K562 (cell line): Measurements from ENCODE around the gene DNASE1L1. TPM values are rescaled to one million over a fixed set of nuclear protein-coding genes. Genes with fewer than 3 reads are reported as not detected.

Experiments used
- ARID1B ChIP-seq: fragments of 450-650 bp; IDR thresholded peaks from 2 replicates; pipeline ENCODE4 v1.6.1; 2016; ENCODE audit warnings: antibody characterized with exemption, mild to moderate bottlenecking, inconsistent platforms
- BMI1 ChIP-seq: fragments of 150-350 bp; IDR thresholded peaks from 2 replicates; pipeline ENCODE4 v1.6.1; 2014; ENCODE audit warnings: low read length
- POLR2H ChIP-seq: IDR thresholded peaks from 2 replicates; pipeline ENCODE4 v1.6.1; 2016; ENCODE audit warnings: missing genetic modification characterization, low read depth, mild to moderate bottlenecking, control low read depth, missing compliant biosample characterization, moderate library complexity
- PRMT5 ChIP-seq: sonication (generic); formaldehyde crosslinking; IDR thresholded peaks from 2 replicates; pipeline ENCODE4 v1.5.0; 2020; ENCODE audit warnings: missing genetic modification reagents
- RBBP5 ChIP-seq: fragments of 200-600 bp; sonication (generic); IDR thresholded peaks from 2 replicates; pipeline ENCODE4 v1.6.1; 2012; ENCODE audit warnings: borderline replicate concordance, mild to moderate bottlenecking, low read length, control low read depth, inconsistent platforms; ENCODE audit not compliant: insufficient read depth, poor library complexity, severe bottlenecking
- UBTF ChIP-seq, 2 experiments: IDR thresholded peaks; 2 replicates each; pipeline ENCODE4 v1.6.1; 2012; ENCODE audit warnings: improper control_type of control experiment in 2 of 2, low read depth in 2 of 2, low read length in 2 of 2, borderline replicate concordance in 1 of 2
- XRCC4 ChIP-seq: IDR thresholded peaks from one replicate; pipeline ENCODE4 v1.6.1; 2011; ENCODE audit not compliant: insufficient read depth, insufficient read length; ENCODE audit errors: extremely low read depth
- ZNF398 ChIP-seq: fragments of 250-450 bp; sonication (Bioruptor Pico); IDR thresholded peaks from 2 replicates; pipeline ENCODE4 v1.8.0; 2021; ENCODE audit warnings: moderate library complexity, mild to moderate bottlenecking, inconsistent platforms
- polyA plus RNA-seq, 8 experiments: library from polyadenylated mRNA; depleted of rRNA in 4 of 8; stranded (reverse) in 5 of 8; unstranded in 3 of 8; fragments of >200 nt; fragmentation: Nextera tagmentation in 2 of 8; fragmentation: Illumina TruSeq in 1 of 8; extraction: Ambion mirVana in 2 of 8; extraction: Trizol in 1 of 8; gene quantifications; 2 replicates each; pipeline versions ENCODE4 v1.2.1 to v1.2.3, GENCODE V29; 2011 to 2014; ENCODE audit warnings: inconsistent platforms in 1 of 8, missing spikeins in 1 of 8
- total RNA-seq, 7 experiments: library from RNA; depleted of rRNA in 6 of 7; stranded (reverse); fragments of >200 nt in 6 of 7; fragmentation: Illumina TruSeq in 2 of 7; extraction: Trizol in 2 of 7; gene quantifications; 2 replicates each; pipeline versions ENCODE4 v1.2.1 to v1.2.3, GENCODE V29; 2011 to 2021; ENCODE audit warnings: low replicate concordance in 1 of 7
- TF ChIP-seq, protein P1 (sequence below): fragments of 250-450 bp; sonication (Bioruptor Pico); IDR thresholded peaks from 2 replicates; pipeline ENCODE4 v1.4.0; 2020
- TF ChIP-seq, protein P2 (sequence below): fragments of 450-650 bp; IDR thresholded peaks from 2 replicates; pipeline ENCODE4 v1.6.1; 2016; ENCODE audit warnings: mild to moderate bottlenecking
- TF ChIP-seq, protein P3 (sequence below): fragments of 250-450 bp; sonication (Bioruptor Pico); IDR thresholded peaks from 2 replicates; pipeline ENCODE4 v1.8.0; 2021; ENCODE audit warnings: borderline replicate concordance, mild to moderate bottlenecking, moderate library complexity; ENCODE audit not compliant: poor library complexity, severe bottlenecking

The DNASE1L1 gene
- total and polyA plus RNA-seq, 9 of the 15 experiments (the other 6 are each of a cell fraction or from before 2014, with no cell fraction given), result 0.73 to 12.6 (median 7.9) TPM

DNA sequence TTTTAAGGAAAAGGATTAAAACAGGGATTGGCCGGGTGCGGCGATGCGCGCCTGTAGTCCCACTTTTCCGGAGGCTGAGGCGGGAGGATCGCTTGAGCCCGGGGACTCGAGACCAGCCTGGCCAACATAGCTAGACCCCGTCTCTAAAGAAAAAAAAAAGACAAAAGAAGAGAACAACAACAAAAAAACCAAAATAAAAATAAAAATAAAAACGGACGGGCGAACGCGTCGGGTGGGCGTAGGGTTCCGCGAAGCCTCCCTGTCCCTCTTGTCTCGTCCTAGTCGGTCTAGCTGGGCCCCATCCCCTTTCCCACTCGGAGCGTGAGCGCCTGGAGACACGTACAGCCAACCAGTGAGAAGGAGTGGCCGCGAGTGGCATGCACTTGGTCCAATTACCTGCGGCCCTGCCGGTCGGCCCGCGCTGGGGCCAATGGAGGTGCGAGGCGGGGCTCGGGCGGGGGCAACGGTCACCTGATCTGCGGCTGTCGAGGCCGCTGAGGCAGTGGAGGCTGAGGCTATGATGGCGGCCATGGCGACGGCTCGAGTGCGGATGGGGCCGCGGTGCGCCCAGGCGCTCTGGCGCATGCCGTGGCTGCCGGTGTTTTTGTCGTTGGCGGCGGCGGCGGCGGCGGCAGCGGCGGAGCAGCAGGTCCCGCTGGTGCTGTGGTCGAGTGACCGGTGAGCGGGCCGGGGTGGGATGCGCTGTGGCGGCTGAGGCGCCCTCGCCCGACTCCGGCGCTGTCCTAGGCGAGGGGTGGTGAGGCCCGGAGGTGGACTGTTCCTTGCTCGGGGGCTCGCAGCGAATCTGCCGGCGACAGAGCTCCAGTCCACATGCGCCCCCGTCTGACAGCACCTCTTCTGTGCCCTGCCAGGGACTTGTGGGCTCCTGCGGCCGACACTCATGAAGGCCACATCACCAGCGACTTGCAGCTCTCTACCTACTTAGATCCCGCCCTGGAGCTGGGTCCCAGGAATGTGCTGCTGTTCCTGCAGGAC lies 19.4 kb upstream of the DNASE1L1 start, which contains the start of gene ATP6AP1 (continued):
- TF ChIP-seq, protein P1, sequence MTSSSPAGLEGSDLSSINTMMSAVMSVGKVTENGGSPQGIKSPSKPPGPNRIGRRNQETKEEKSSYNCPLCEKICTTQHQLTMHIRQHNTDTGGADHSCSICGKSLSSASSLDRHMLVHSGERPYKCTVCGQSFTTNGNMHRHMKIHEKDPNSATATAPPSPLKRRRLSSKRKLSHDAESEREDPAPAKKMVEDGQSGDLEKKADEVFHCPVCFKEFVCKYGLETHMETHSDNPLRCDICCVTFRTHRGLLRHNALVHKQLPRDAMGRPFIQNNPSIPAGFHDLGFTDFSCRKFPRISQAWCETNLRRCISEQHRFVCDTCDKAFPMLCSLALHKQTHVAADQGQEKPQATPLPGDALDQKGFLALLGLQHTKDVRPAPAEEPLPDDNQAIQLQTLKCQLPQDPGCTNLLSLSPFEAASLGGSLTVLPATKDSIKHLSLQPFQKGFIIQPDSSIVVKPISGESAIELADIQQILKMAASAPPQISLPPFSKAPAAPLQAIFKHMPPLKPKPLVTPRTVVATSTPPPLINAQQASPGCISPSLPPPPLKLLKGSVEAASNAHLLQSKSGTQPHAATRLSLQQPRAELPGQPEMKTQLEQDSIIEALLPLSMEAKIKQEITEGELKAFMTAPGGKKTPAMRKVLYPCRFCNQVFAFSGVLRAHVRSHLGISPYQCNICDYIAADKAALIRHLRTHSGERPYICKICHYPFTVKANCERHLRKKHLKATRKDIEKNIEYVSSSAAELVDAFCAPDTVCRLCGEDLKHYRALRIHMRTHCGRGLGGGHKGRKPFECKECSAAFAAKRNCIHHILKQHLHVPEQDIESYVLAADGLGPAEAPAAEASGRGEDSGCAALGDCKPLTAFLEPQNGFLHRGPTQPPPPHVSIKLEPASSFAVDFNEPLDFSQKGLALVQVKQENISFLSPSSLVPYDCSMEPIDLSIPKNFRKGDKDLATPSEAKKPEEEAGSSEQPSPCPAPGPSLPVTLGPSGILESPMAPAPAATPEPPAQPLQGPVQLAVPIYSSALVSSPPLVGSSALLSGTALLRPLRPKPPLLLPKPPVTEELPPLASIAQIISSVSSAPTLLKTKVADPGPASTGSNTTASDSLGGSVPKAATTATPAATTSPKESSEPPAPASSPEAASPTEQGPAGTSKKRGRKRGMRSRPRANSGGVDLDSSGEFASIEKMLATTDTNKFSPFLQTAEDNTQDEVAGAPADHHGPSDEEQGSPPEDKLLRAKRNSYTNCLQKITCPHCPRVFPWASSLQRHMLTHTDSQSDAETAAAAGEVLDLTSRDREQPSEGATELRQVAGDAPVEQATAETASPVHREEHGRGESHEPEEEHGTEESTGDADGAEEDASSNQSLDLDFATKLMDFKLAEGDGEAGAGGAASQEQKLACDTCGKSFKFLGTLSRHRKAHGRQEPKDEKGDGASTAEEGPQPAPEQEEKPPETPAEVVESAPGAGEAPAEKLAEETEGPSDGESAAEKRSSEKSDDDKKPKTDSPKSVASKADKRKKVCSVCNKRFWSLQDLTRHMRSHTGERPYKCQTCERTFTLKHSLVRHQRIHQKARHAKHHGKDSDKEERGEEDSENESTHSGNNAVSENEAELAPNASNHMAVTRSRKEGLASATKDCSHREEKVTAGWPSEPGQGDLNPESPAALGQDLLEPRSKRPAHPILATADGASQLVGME (CRISPR knock-in tag), result no peak
- TF ChIP-seq ARID1B (no peak), POLR2H (tag) (no peak), ZNF398 (CRISPR knock-in tag) (no peak), PRMT5 (CRISPR knock-in tag) (no peak), XRCC4 (no peak), RBBP5 (peak; percentile 71), BMI1 (no peak), UBTF (IDR thresholded peaks at IDR 0.05; ENCODE audit: borderline replicate concordance in 1 of 2, low read depth in 2 of 2, low read length in 2 of 2) (no peak)
- TF ChIP-seq, protein P2, sequence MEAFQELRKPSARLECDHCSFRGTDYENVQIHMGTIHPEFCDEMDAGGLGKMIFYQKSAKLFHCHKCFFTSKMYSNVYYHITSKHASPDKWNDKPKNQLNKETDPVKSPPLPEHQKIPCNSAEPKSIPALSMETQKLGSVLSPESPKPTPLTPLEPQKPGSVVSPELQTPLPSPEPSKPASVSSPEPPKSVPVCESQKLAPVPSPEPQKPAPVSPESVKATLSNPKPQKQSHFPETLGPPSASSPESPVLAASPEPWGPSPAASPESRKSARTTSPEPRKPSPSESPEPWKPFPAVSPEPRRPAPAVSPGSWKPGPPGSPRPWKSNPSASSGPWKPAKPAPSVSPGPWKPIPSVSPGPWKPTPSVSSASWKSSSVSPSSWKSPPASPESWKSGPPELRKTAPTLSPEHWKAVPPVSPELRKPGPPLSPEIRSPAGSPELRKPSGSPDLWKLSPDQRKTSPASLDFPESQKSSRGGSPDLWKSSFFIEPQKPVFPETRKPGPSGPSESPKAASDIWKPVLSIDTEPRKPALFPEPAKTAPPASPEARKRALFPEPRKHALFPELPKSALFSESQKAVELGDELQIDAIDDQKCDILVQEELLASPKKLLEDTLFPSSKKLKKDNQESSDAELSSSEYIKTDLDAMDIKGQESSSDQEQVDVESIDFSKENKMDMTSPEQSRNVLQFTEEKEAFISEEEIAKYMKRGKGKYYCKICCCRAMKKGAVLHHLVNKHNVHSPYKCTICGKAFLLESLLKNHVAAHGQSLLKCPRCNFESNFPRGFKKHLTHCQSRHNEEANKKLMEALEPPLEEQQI, result no peak
- TF ChIP-seq, protein P3, sequence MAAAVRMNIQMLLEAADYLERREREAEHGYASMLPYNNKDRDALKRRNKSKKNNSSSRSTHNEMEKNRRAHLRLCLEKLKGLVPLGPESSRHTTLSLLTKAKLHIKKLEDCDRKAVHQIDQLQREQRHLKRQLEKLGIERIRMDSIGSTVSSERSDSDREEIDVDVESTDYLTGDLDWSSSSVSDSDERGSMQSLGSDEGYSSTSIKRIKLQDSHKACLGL (CRISPR knock-in tag), result no peak
